GM19397 (cell line): ENCODE data around the gene AURKB.
A peak's percentile ranks its signal among the peaks of the same experiment; 100 is the strongest.
"Not testable (repeated sequence)": the region's sequence is repeated elsewhere in the genome, so short reads cannot be mapped to it uniquely, and the experiment has no call there.

ENCODE experiments used
- ATAC-seq: cut with Tn5 transposase; IDR thresholded peaks from one replicate; pipeline ENCODE4 v1.9.1; 2021; ENCODE audit warnings: mild to moderate bottlenecking, moderate library complexity; ENCODE audit not compliant: unreplicated experiment

AURKB gene

DNA sequence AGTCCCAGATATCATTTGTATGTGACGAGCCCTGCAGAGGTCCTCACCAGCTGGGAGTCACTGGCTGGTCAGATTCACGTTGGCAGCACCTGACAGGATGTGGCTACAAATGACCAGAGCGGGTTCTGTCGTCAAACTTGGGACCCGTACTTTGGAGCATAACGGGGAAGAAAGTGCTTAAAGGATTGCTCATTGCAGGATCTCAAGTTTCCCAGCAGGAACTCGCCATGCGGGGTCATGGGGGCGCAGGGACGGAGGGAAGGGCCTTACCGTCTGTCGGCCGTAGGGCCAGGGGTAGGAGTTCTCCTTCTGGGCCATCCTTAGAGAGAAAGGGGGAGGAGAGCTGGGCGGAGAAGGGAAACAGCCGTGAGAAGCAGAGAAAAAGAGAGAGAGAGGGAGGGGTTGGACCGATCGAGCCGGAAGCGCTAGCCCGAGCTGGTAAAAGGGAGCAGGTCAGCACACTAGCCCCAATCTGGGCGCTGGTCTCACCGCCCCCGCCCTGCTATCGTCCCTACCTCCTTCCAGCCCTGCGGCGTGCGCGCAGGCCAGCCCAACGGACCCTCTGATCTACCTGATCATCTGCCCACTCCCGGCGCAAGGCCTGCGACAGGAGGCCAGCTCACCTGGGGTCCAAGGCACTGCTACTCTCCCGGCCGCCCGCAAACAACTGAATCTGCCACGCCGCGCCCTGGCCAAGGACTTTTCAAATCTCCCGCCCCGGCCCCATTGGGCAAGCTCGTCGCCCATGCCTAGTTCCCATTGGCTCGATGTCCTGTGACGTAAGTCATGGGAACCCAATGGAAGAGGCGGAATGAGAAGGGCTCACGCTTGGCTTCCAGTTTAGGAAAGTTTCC is at the start of gene AURKB:
Gene AURKB, minus strand, starts transcription at position 669 of the 854 bp plus-strand sequence. Its CDS starts 351 bp downstream, at position 318.
- peak; percentile 71 for ATAC-seq

DNA sequence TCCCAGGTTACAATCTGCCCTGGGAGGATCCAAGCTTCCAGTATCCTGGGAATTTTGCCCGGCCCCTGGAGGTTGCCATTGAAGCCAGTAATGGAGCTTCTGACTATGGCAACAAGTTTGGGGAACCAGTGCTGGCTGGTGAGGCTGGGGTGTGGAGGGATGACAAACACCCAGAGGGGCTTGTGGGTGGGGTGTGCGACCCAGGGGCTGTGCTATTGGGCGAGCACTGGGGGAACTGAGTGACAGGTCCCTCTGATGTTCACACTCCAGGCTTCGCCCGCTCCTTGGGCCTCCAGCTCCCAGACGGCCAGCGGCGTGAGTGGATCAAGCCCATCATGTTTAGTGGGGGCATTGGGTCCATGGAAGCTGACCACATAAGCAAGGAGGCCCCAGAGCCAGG is 47.4 kb upstream of the AURKB start:
- ATAC-seq = no peak

DNA sequence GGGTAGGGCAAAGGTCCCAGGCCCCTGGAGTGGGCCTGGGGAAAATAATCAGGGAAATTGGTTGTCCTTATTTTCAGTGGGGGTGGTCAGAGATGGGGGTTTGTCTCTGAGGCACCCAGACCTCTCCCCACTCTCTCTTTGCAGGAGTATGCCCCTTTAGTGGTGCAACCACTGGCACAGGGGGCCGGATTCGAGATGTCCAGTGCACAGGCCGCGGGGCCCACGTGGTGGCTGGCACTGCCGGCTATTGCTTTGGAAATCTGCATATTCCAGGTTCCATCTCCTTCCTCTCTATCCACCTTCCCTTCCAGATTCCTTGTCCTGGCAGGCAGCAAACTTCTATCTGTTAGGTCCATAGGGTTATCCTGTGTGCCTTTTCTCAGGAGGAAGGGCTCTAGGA is 46.3 kb upstream of the AURKB start:
- no peak for ATAC-seq

DNA sequence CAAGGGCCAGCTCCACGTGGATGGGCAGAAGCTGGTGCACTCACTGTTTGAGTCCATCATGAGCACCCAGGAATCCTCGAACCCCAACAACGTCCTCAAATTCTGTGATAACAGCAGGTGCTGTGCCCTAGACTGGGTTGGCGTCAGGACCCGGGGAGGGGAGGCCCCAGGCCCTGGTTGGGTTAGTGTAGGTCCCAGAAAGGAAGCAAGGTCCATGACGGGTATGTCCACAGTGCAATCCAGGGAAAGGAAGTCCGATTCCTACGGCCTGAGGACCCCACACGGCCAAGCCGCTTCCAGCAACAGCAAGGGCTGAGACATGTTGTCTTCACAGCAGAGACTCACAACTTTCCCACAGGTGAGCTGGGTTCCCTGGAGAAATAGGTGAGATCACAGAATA is 45.9 kb upstream of the AURKB start:
- ATAC-seq = no peak

DNA sequence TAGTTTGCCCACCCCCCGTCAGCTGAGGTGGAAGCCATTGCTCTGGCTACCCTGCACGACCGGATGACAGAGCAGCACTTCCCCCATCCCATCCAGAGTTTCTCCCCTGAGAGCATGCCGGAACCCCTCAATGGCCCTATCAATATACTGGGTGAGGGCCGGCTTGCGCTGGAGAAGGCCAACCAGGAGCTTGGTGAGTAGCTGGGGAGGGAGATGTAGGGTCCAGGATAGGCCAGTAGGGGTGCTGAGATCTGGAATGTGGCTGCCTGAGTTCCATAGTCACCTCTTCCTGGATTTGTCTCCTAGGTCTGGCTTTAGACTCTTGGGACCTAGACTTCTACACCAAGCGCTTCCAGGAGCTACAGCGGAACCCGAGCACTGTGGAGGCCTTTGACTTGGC is 45.1 kb upstream of the AURKB start:
- no peak for ATAC-seq

DNA sequence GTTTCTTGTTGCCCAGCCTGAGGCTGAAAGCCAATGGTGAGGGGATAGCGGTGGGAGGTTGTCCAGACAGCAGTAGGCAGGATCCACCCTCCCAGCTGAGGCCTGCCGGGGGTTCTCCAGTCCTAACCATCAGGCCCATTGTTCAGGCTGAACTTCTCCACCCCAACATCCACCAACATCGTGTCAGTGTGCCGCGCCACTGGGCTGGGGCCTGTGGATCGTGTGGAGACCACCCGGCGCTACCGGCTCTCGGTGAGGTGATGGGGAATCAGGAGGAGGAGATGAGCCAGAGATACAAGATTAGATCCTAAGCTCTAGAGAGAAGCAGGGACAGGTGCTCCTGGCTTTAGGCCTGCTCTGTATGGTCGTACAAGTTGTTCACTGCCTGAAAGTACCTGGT is 44.5 kb upstream of the AURKB start:
- ATAC-seq = no peak

DNA sequence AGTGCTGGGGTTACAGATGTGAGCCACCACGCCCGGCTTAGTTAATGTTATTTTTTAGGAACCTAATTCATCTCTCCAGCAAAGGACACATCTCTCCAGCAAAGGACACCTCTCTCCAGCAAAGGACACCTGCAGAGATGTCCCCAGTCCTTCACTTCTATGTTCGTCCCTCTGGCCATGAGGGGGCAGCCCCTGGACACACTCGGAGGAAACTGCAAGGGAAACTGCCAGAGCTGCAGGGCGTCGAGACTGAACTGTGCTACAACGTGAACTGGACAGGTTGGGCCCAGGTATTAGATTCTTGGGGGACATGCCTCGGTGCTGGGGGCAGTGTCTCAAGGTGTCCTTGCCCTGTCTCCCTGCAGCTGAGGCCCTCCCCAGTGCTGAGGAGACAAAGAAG is 43.4 kb upstream of the AURKB start:
- no peak for ATAC-seq

DNA sequence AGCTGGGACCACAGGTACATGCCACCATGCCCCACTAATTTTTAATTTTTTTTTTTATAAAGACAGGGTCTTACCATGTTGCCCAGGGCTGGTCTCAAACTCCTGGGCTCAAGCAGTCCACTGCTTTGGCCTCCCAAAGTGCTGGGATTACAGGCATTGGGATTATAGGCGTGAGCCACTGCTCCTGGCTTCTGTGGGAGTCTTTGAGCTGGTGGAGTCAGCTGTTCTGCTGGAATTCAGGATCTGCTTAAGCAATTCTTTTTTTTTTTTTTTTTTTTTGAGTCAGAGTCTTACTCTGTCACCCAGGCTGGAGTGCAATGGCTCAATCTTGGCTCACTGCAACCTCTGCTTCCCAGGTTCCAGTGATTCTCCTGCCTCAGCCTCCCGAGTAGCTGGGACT is 41.0 kb upstream of the AURKB start:
- ATAC-seq = not testable (repeated sequence)

DNA sequence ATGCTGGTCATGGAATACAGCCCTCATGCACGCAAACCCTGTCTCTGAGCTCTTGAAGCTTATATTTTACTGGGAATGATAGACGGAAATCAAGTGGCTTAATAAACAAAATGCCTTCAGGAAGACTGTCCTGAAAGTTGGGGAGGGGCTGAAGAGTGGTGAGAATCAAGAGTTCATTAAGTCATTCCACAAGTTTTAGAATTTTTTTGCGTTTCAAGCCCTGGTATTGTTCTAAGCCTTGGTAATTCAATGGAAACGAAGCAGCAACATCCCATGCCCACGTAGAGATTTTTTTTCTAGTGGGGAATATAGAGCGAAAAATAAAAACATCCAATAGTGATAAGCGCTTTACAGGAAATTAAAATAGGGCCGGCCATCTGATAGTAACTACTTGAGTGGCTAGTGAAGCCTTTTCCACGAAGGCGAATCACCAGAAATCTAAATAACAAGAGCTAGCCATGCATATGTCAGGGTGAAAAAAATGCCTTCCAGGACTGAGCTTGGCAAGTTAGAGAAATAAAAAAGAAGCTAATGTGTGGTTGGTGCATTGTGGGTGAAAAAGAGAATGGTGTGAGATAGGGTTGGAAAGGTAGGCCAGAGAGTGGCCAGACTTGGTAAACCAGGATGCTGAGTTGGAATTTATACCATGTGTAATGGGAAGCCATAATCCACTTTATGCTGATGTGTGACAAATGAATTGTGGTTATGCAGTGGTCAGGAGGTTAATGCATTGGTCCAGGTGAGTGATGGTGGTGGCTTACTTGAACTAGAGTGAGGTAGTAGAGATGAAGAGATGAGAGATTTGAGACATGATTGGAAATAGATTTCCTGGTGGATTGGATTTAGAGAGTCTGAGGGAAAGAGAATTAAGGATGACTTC is 39.5 kb upstream of the AURKB start:
- no peak for ATAC-seq

DNA sequence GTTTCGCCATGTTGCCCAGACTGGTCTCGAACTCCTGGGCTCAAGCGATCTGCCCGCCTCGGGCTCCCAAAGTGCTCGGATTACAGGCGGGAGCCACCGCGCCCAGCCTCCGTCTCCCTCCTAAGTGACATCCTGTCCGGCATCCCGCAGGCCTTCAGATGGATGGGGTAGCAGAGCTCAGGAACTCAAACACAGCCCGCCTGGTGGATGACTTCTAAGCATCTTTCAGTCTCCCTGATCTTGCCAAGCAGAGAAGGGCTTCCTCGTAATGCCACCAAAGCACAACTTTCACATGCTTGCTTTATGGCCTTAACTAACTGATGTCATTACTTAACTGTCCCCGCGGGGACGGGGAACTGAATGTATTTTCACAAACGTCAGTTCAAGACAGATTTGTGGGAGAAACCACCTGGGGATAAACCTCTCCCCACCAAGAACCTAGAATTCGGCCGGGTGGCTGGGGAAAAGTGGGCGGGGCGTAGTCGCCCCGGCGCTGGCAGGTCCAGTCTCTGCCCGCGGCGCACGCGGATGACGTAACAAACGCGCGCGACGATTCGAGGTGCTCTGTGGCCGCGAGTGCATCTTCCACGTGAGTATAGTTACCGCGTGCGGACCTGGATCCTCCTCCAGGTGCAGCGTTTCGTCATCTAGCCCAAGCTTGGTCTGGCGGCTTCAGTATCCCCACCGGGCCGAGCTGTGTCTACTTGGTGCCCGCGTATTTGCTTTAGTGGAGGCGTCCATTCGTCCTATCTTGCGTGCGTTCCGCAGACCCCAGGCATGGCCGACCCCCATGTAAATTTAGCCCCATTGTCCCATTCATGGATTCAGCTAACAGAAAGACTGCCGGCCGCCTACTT is 38.6 kb upstream of the AURKB start, which contains the start of gene PFAS:
Gene PFAS, plus strand, starts transcription at position 539 of the 857 bp plus-strand sequence. CDS start 4,649 bp downstream, outside the sequence.
- peak; percentile 56 for ATAC-seq

DNA sequence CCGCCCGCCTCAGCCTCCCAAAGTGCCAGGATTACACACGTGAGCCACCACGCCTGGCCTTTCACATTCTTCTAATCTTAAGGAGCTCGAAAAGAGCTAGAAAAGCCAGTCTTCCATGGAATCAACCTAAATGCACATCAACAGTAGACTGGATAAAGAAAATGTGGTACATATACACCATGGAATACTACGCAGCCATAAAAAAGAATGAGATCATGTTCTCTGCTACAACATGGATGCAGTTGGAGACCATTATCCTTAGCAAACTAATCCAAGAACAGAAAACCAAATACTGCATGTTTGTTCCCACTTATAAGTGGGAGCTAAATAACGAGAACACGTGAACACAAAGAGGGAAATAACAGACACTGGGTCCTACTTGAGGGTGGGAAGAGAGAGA is 34.4 kb upstream of the AURKB start:
- no peak for ATAC-seq

DNA sequence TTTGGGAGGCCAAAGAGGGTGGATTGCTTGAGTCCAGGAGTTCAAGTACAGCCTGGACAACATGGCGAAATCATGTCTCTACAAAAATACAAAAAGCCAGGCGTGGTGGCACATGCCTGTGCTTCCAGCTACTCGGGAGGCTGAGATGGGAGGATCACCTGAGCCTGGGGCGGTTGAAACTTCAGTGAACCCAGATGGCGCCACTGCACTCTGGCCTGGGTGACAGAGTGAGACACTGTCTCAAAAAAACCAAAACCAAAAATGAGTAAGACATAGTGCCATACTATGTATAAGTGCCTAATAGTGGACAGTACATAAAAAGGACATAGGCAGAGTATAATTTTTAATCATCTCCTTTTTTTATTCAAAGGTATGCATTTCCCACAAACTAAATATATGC is 33.5 kb upstream of the AURKB start:
- ATAC-seq = no peak

DNA sequence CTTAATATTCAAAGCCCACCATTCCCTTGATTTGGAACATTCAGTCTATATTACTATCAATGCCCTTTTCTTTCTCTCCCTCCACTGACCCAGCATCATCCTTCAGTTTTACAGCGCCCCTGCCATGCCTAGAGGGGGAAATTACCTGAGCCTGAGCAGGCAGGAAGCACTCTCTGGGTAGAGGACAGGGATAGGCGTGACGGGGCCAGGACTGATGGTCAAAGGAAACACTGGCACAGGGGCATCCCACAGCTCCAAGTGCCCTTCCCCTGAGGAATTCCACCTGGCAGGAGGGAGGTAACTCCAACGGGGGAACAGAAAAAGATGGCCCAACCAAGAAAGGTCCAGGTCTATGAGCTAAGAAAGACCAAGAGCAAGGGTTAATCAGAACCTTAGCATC is 27.5 kb upstream of the AURKB start:
- ATAC-seq = no peak

DNA sequence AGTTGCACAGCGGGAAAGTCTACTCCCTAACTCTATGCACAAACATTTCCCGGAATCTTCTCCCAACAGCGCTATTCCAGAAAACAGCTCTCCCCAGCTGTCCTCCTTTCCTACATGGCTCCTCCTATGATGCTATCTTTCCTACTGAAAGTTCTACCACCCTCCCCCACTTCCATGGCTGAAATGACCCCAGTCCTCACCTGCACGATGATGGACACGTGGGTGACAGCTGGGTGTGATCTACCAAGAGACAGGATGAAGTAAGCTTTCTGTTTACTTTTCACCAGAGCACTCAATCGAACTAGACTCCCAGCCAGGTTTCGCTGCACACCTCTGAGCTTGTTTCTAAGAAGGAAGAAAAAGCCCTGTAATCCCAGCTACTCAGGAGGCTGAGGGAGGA is 26.8 kb upstream of the AURKB start:
- ATAC-seq = no peak

DNA sequence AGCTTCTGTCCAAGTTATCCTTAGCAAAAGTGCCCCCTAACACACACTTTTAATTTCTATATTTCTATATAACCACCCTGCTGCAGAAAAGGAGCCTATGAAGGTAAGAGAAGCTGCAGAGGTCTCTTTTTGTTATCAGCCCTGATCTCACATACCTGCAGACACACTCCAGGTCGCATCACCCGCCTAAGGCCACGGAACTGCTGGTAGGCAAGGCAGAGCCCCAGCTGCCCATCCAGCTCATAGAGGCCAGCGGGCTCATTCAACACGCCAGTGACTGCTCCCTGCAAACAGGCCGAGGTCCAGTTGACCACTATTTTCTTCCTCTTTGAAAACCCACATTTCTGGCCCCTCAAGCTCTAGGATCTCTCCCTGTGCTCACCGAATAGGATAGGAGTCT is 25.3 kb upstream of the AURKB start:
- no peak for ATAC-seq

DNA sequence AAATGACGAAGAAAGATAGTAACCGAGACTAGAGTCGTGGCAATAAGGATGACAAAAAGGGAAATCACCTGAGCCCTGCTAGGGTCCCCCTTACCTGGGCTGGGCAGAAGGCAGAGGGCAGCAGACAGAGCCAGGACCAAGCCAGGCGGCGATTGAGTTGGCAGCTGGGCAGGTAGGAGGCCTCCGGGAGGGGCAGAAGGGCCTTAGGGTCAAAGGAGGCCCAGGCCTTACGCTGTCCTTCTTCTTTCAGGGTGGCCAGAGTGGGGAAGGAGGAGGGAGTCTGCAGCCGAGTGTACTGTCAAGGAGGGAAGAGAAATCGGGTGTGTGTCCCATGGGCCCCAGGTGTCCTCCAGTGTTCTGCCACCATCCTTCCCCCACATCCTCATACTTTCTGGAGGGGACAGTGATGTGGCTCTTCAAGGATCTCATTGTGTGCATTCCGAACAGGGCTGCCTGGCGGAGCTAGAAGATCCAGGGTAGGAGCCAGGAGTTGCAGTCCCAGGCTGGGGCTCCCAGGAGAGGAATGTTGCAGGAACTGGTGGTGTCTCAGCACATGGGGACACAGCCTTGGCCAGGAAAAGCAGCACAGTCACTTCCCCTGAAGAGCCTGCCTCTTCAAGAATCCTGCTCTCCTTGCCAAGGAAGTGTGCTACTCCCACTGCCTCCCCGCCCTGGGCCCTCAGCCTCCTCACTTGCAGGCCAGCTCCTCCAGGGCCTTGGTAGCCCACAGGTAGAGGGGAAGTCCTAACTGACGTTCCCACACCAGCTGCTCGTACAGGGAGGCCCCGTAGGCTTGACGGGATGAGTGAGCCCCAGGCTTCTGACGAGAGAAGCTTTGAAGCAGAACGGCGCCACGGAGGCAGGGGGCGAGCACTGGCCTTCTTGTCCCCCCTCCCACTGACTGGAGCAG is 24.2 kb upstream of the AURKB start:
- ATAC-seq = no peak

DNA sequence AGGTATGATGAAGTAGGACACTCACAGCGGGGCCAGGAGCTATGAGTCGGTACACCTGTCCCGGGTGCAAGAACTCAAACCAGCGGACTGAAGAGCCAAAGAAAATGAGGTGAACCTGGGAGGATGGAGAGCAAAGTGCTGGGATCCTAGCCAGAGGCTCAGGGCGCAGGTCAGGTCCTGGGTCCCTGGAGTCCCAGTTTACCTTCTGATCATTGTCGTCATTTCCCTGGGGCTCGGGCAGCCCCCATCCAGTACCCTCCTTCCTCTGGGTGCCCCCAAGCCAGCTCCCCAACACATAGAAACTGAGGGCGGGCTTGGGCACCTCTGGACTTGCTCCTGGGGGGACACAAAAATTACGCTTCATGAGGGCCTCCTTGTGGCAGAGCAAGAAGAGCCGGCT is 21.3 kb upstream of the AURKB start:
- ATAC-seq = no peak

DNA sequence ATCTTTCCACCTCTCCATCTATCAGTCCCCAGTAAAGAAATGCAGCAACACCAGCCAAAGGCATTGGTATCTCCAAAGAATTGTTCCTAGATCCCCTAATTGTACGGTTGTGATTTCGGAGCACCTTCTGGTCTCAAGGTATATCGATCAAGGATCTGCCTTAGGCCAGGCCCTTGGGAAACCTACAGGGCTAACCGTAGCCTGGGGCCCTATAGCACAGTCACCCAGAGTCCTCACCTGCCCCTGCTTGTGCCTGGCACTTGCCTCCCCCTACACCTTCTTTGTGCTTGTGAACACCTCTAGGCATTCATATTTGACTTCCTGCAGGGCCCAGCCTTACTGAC is 16.8 kb upstream of the AURKB start:
- no peak for ATAC-seq

DNA sequence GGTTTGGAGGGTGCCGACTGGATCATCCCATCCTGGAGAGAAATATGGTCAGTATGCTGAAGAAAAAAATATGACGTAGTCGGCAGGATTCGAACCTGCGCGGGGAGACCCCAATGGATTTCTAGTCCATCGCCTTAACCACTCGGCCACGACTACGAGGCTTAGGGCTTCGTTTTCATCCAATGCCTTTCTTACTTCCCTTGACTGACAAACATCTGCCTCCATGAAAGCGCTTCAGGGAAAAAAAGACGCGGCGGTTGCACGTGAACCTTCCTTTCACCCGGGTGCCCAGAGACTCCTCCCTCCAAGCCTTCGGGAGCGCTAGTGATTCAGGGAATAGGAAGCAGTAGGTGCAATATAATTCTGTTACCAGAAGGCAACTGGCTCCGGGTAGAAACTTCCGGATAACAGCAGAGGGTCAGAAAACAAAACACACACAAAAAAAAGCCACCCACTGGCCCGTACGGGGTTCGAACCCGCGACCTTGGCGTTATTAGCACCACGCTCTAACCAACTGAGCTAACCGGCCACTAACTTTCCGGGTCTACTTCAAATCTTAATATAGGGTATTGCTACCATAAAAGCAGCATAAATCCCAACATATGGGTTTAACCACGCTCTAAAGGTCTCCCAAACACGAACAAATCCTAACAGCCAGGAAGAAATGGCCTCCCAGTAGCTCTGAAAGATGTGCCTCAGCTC is 16.3 kb upstream of the AURKB start:
- no peak for ATAC-seq
